Loucy (cell line): ENCODE data around the gene SIRPA.

Experiments used
- H2AFZ ChIP-seq: fragments of 200-600 bp; sonication (generic); 2 replicates; pipeline ENCODE4 v1.6.0; 2016; ENCODE audit warnings: antibody characterized with exemption, mild to moderate bottlenecking, low read length, moderate library complexity
- H3F3A ChIP-seq: fragments of 200-600 bp; 2 replicates; pipeline ENCODE4 v1.6.0; 2016; ENCODE audit warnings: antibody characterized with exemption, low read depth, mild to moderate bottlenecking
- H3K27me3 ChIP-seq: fragments of 200-600 bp; sonication (generic); 2 replicates; pipeline ENCODE4 v1.6.1; 2014; ENCODE audit warnings: low read length, mild to moderate bottlenecking; ENCODE audit not compliant: insufficient read depth, poor library complexity, severe bottlenecking
- H3K36me3 ChIP-seq: fragments of 200-600 bp; sonication (generic); 2 replicates; pipeline ENCODE4 v1.6.1; 2016; ENCODE audit warnings: low read length; ENCODE audit not compliant: insufficient read depth
- H3K4me1 ChIP-seq: fragments of 200-600 bp; sonication (generic); 2 replicates; pipeline ENCODE4 v1.5.1; 2014; ENCODE audit warnings: low read length, mild to moderate bottlenecking; ENCODE audit not compliant: insufficient read depth, poor library complexity, severe bottlenecking
- H3K4me2 ChIP-seq: fragments of 200-600 bp; sonication (generic); 2 replicates; pipeline ENCODE4 v1.6.0; 2014; ENCODE audit warnings: antibody characterized with exemption, low read length, low read depth, mild to moderate bottlenecking; ENCODE audit not compliant: poor library complexity, severe bottlenecking
- H3K4me3 ChIP-seq: fragments of 200-600 bp; sonication (generic); 2 replicates; pipeline ENCODE4 v1.5.1; 2014; ENCODE audit warnings: low read length, mild to moderate bottlenecking, mixed read lengths; ENCODE audit not compliant: poor library complexity, severe bottlenecking
- H3K79me2 ChIP-seq: fragments of 200-600 bp; sonication (generic); 2 replicates; pipeline ENCODE4 v1.6.1; 2014; ENCODE audit warnings: low read length; ENCODE audit not compliant: insufficient read depth
- H3K9ac ChIP-seq: fragments of 200-600 bp; sonication (generic); 2 replicates; pipeline ENCODE4 v1.6.0; 2014; ENCODE audit warnings: mild to moderate bottlenecking, low read depth, low read length, moderate library complexity; ENCODE audit not compliant: poor library complexity, severe bottlenecking
- H3K9me2 ChIP-seq: fragments of 200-600 bp; sonication (generic); replicated peaks from 2 replicates; pipeline ENCODE4 v1.6.1; 2016; ENCODE audit warnings: low read depth, low read length, mixed read lengths
- H3K9me3 ChIP-seq: fragments of 200-600 bp; sonication (generic); 2 replicates; pipeline ENCODE4 v1.6.1; 2014; ENCODE audit warnings: mild to moderate bottlenecking, antibody characterized with exemption, low read length, low read depth; ENCODE audit not compliant: insufficient read depth
- H4K20me1 ChIP-seq: fragments of 200-600 bp; sonication (generic); 2 replicates; pipeline ENCODE4 v1.6.0; 2014; ENCODE audit warnings: antibody characterized with exemption, low read length, mild to moderate bottlenecking; ENCODE audit not compliant: insufficient read depth, poor library complexity, severe bottlenecking
- CTCF ChIP-seq: fragments of 200-600 bp; sonication (generic); conservative IDR thresholded peaks from 2 replicates; pipeline ENCODE4 v1.5.1; 2014; ENCODE audit warnings: mild to moderate bottlenecking, antibody characterized with exemption, low read length
- EZH2phosphoT487 ChIP-seq: fragments of 200-600 bp; IDR thresholded peaks from 2 replicates; pipeline ENCODE4 v1.6.1; 2018; ENCODE audit warnings: antibody characterized with exemption, mild to moderate bottlenecking, moderate library complexity, borderline replicate concordance

SIRPA gene

GRCh38 chr20:1857466-1857865 is 37.7 kb upstream of the SIRPA start:
- H3K27me3 ChIP-seq = no peaks in the 10 kb centered on the region

GRCh38 chr20:1858871-1859270 is 36.3 kb upstream of the SIRPA start:
- H3K4me2 ChIP-seq = no peak overlapping the region
- H3K27me3 ChIP-seq = no peaks in the 10 kb centered on the region
- TF ChIP-seq EZH2phosphoT487 (no peak), CTCF (no peak)
- H3K9ac ChIP-seq = no peak overlapping the region
- H3F3A ChIP-seq = no peaks in the 10 kb centered on the region
- H3K9me3 ChIP-seq = no peaks in the 10 kb centered on the region
- no peak overlapping the region for H2AFZ ChIP-seq
- no peaks in the 10 kb centered on the region for H3K79me2 ChIP-seq
- no peak overlapping the region for H3K4me3 ChIP-seq
- no peaks in the 10 kb centered on the region for H4K20me1 ChIP-seq
- no peaks in the 10 kb centered on the region for H3K9me2 ChIP-seq
- H3K4me1 ChIP-seq = no peaks in the 10 kb centered on the region
- H3K36me3 ChIP-seq = no peaks in the 10 kb centered on the region

More at GRCh38 chr20:1857466-1857865, 37.7 kb upstream of the SIRPA start:
- Histone ChIP-seq H3F3A (no peaks in the 10 kb centered on the region), H3K36me3 (no peaks in the 10 kb centered on the region), H3K79me2 (no peaks in the 10 kb centered on the region), H3K9ac (no peak overlapping the region), H3K9me2 (no peaks in the 10 kb centered on the region), H3K4me1 (no peaks in the 10 kb centered on the region), H3K9me3 (no peaks in the 10 kb centered on the region), H4K20me1 (no peaks in the 10 kb centered on the region), H3K4me2 (no peak overlapping the region), H2AFZ (no peak overlapping the region), H3K4me3 (no peak overlapping the region)
- TF ChIP-seq CTCF (no peak), EZH2phosphoT487 (no peak)

GRCh38 chr20:1860446-1860845 is 34.8 kb upstream of the SIRPA start:
- Histone ChIP-seq H3K9me2 (no peaks in the 10 kb centered on the region), H3K4me2 (no peak overlapping the region), H3F3A (no peaks in the 10 kb centered on the region), H2AFZ (no peak overlapping the region), H3K36me3 (no peaks in the 10 kb centered on the region), H3K27me3 (no peaks in the 10 kb centered on the region), H3K79me2 (no peaks in the 10 kb centered on the region), H3K9ac (no peak overlapping the region), H3K4me1 (no peaks in the 10 kb centered on the region), H4K20me1 (no peaks in the 10 kb centered on the region), H3K9me3 (no peaks in the 10 kb centered on the region), H3K4me3 (no peak overlapping the region)
- TF ChIP-seq CTCF = no peak
- no peak for TF ChIP-seq EZH2phosphoT487
